Measurements from ENCODE around the gene PTPRB.

Gene PTPRB

DNA sequence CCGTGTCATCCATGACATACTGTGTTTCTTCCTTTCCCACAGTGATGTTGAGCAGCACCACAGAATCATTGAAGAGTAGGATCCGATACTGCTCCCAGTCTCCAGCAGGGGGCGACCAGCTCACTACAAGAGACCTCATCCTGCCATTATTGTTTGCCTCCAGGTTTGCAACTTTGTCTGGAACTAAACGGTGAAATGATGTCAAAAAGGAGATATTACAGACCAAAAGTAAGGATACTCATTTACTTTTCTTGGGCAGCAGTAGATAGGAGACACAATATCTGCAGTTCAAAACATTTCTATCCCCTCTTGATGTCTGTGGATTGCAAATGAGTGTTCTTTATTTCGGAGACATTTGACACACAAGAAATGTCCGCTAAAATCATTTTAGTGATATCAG is 47.2 kb downstream of the PTPRB start:
- peak; percentile 59 for DNase-seq

DNA sequence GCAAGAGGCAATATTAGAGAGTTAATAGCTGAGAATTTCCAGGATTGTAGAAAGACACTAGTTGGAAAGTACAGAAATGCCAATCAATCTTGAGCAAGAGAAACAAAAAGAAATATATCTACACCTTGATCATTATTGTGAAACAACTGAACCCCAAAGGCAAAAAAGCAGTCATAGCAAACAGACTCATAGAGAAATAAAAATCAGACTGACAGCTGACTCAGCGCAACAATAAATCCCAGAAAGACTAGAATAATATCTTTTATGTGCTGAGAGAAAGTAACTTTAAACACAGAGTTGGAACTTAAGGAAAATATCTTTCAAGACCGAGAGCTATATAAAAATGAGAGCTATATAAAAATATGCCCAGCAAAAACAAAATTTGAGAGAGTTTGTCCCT is 52.9 kb downstream of the PTPRB start:
- no peak for DNase-seq

DNA sequence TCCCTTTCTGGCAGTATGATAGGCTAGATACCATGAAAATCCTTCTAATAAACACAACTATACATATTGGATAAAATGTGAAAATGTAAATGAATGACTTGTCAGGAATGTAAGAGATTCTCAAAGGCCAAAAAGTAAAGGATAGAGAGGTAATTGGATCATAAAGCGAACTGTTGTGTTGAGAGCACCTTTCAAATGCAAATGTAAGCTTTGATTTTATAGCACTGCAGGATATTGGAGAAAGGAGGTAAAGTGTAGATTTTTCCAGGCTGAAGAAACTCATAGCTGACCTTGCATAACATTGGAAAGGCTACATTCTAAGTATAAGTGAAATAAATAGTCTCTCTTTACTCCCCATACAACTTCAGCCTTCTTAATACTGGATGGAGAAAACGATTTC is 54.0 kb downstream of the PTPRB start:
- DNase-seq, result no peak

- DNase-seq, result no peak
These were observed 56.0 kb downstream of the PTPRB start for GRCh38 chr12:70581208-70581607.

- no peak for DNase-seq
These were observed 60.0 kb downstream of the PTPRB start for GRCh38 chr12:70577283-70577634.

DNA sequence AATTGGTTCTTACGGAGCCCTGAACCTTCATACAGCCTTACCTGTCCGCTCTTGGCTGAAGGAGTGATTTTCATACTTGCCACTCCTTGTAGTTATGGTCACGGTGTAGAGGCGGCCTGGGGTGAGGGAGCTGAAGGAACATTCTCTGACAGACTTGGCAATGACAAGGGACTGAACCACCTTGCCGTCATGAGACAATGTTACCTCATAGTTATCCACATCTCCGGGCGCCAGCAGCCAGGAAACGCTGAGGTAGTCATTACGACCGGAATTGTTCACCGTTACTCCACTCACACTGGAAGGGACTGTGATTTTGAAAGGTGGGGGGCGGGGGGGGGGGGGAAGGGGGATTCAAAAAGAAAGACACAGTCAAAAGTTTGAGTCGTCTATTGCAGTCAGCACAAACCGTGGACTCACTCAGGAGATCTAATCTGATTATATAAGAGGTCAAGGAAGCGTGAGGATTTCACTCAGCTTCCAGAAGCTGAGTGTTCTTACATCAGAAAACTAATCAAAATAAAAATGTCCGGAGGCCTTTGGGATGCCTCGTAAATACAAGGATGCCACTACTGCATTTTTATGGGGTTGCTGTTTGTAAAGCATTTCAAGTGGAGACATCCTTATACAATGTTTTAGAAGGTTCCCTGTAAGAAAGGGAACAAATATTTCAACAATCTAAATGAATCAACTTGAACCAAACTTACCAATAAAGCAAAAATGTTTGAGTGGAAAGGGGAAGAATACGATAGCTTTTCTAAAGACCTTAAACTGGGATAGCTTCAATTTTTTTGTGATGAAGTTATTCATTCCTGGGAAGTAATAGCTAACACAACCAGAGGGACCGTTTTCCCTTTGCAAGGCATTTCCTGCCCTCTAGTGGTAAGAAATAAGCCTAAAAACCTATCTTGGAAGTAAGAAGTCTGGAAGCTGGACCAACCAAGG is 60.6 kb downstream of the PTPRB start:
- peak; percentile 42 for DNase-seq

GRCh38 chr12:70571705-70572268 is 65.4 kb downstream of the PTPRB start:
- DNase-seq, result no peak

- no peak for DNase-seq
These were observed 66.2 kb downstream of the PTPRB start for GRCh38 chr12:70571029-70571428.

DNA sequence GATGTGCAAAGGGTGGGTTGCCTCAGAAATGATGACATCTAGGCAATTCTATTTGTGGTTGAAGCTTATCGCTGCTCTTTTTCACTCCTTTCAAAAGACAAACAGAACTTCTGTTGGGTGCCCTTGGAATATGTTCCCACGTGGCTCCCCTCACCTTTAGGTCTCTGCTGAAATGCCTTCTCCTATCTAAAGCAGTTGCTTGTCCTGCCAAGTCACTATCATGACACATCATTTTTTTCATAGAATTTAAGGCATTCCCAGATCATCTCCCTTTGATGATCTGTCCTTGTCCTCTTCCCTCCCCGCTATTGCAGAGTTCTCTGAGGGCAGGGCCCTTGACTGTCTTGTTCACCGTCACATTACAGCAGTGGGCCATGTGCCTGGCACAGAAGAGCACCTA is 75.7 kb downstream of the PTPRB start:
- no peak for DNase-seq

DNA sequence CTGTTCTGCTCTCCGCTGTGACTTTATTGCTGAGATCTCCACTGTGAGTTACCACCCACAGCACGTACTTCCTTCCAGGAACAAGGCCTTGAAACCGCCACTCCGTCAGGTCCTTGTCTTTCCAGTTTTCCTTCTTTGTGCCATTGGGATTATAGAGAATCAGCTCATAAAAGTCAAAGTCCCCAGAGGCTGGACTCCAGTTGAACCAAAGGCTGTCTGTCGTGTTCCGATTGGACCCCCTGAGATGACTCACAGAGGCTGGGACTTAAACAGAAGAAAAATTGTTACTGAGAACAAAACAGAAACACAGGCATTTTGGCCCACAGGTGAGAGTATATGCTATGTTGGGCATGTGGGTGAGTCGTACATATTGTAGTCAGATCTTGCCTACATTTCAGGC is 76.6 kb downstream of the PTPRB start:
- DNase-seq, result no peak

DNA sequence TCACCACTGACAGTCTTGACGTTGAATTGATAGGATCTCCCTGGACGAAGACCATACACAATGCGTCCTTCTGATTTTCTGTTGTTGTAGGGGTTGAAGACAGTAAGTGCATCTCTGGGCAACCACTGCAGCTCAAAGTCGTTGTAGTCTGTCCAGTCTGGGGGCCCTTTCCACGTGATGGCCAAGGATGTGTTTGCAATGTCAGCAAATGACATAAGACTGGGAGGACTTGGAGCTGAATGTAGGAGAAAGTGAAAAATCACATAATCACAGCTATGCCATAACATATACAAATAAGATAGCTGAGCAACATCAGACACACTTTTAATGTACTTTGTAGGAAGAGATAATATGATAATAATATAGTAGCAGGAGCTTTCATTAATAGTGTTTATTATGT is 77.8 kb downstream of the PTPRB start:
- DNase-seq, result no peak

DNA sequence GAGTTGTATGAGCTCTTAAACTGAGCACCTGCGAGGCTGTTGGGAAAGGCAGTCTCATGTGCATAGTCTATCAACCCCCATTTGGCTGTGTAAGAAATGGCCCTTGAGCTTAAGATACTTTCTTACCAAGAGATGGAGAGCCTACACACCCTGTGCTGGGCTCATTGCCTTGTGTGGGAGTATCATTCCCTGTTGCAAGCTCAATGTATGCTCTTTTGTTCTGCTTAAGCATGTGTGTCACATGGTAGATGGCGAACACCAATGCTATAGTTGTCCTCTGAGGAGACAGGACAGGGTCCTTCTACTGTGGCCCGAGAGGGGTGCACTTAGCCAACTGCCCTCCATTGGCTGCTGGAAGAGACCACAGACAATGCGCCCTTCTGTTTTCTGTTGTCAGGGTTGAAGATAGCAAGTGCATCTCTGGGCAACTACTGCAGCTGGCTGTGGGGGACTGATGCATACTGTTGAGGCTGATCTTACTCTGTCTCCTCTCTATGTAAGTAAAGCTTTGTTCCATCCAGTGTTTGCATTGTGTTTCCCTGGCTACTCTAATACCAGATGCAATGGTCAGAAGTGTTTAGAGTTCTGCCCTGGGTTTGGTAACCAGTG is 79.5 kb downstream of the PTPRB start:
- DNase-seq, result no peak

DNA sequence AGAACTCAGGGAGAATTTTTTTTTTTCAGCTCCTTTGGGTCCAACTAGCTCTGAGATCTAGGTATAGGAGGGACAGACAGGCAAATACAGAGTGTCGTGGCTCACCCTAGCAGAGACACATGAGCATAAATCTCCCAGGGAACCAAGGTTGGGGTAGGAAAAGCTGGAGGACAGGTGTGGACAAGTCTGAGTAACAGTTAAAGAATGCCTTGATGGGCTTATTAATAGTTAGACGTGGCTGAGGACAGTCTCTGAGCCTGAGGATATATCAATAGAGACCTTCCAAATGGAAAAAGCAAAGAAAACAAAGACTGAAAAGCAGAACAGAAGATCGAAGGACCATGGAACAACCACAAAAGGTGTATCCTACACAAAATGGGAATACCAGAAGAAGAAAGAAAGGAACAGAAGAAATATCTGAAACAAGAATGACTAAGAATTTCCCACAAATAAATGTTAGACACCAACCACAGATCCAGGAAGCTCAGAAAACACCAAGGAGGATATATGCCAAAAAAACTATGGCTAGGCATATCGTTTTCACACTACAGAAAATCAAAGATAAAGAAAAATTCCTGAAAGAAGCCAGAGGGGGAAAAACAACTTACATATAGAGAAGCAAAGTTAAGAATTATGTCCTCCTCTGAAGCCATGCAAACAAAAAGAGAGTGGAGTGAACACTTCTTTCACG is 80.9 kb downstream of the PTPRB start:
- DNase-seq, result no peak

DNA sequence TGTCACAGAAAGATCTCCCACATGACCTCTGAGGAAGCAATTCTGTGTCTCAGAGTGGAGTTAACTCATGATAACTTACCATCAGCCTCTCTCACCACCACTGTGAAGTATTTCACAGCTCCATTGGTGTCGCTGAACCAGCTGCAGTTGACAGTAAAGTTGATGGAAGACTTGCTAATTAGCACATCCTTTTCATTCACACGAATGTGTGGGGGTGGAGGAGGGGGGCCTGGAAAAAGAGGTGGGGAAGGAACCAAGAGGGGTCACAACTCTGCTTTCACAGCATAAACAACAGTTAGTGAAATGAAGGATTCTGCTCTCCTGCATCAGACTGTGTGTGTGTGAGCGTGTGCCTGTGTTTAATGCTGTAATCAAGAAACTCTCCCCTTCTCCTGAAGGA is 82.1 kb downstream of the PTPRB start:
- DNase-seq, result no peak

- no peak for DNase-seq
These were observed 83.8 kb downstream of the PTPRB start for GRCh38 chr12:70553391-70553859.

DNA sequence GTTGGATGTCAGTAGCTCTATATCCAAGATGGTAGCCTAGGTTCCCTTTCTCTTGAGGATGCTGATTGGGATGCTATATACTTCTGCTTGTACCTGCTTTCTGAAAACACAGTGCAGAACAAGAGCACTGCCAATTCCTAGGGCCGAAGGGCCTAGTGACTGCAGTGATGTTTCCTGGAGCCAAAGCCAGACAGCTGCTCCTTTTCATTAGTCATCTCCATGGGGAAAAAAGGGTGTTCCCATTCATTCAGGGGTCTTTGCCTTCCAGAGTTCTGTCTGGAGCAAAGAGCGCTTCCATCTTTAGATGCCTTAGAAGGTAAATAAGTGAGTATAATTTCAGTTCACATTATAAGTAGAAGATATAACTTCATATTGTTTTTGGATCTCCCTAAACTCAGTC is 85.5 kb downstream of the PTPRB start:
- no peak for DNase-seq

DNA sequence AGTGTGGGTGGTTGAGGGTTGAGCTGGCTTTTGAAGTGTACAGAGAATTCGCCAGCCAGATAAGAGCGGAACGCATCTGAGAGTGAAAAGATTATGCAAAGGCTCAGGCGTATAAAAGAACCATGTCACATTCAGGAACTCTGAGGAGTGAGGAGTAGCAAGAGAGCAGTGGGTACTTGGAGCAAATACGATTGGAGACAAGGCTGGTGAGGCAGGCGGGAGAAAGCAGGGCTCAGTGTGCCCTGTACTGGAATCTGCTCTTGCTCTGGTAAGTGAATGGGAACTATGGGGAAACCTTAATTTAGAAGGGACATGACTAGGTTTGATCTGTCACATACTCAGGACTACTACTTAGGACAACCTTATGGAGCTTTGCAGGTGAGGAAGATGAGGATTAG is 87.0 kb downstream of the PTPRB start:
- no peak for DNase-seq

GRCh38 chr12:70549340-70550179 is 87.7 kb downstream of the PTPRB start:
- no peak for DNase-seq

DNA sequence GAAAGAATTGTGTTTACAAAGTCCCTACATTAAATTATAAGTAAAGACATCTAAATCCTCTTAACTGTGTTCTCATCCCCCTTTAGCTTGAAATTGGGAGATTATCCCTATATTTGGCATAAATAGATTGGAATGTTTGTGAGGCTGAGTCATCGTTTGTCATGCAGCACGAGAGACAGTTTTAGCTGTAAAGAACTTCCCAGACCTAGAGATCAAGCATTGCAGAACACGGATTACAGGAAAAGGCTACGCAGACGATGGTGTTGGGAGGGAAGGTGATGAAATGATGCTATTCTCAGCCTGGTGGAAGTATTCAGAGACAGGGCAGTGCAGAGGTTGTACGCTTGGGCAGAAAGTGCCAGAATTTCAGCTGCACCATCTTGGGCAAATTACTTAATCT is 93.8 kb downstream of the PTPRB start:
- no peak for DNase-seq

DNA sequence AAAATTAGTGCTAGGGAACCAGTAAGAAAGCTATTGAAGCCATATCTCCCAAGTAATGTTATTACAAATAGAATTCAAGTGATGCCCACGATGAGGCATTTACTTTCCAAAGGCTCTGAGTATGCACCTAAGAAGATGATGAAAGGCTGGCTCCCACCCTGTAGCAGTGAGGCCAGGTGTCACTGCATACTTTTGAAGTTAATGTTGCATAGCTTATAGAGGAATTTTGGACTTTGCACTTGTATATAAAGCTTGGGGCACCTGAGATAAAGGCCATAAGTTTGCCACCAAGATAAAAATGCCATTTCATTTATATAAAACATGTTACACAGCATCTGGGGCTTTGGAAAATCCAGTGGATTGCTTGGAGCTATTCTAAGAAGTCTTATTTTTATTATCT is 96.2 kb downstream of the PTPRB start:
- DNase-seq, result no peak

DNA sequence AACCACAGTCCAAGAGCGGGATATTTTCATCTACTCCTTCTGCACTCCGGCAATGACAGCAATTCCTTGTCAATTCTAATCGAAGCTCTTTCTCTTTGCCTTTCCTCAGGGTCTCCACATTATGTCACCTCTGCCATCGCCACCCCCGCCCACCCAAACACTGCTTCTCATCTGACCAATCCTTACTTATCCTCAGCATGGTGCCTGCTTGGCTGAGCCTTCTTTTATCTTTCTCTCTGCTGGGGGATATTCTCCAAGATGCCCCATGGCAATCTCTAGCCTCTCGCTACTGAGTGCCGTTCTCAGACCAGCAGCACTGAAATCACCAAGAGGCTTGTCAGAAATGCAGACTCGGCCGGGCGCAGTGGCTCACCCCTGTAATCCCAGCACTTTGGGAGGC is 100.6 kb downstream of the PTPRB start:
- DNase-seq, result no peak

DNA sequence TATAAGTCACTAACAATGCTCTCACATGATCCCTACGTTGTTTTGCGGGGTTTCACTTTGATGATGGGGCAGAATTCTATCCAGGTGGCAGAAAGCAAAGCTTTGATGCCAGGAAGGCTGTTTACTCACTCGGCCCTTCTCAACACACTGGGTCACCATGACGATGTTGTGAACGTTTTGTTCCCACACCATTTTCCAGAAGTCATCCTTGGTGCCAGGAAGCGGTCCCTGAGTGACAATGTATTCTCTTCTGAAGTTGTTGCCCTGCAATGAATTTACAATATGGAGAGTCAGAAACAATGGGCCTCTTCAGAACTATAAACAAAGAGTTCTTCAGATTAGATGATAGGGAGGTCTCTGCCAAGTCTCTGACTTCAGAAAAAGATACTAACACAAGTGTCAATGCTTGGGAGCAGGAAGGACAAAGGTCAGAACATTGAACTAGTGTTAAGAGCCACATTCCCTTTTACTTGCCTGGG is 101.3 kb downstream of the PTPRB start:
- DNase-seq, result no peak

DNA sequence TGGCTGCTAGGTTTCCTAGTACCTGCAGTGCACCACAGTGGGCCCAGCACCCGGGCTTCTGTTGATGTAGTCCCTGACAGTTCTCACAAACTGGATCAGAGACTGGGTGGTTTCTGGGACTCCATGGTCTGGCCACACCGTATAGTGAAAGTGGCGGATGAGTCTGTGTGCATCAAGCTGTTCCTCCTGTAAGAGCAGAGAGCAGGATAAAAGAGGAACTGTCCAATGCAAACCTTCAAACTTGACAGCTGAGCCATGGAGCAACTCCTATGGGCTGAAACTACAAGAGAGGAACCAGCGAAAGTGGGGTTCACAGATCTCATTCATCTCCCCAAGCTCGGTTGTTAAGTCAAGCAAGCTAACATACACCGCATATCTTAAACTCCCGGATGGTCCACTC is 102.8 kb downstream of the PTPRB start:
- no peak for DNase-seq
